Mammary epithelial cell (primary cell): Measurements from ENCODE around the gene RYR2.

Source experiments
- EZH2 ChIP-seq: IDR thresholded peaks from 2 replicates; pipeline ENCODE4 v1.6.1; 2012; ENCODE audit warnings: low read length, inconsistent platforms, borderline replicate concordance
- TF ChIP-seq, protein P1 (sequence below), 2 donors: IDR thresholded peaks in 1 of 2; conservative IDR thresholded peaks in 1 of 2; 2 replicates each; pipeline ENCODE4 v1.5.1; 2011 to 2012; ENCODE audit warnings: inconsistent platforms in 2 of 2, low read length in 2 of 2, mild to moderate bottlenecking in 2 of 2, control low read depth in 1 of 2, low read depth in 1 of 2; ENCODE audit not compliant: insufficient read depth in 1 of 2; ENCODE audit errors: extremely low read depth in 1 of 2

GRCh38 chr1:237730826-237731350, 688.9 kb downstream of the RYR2 start:
- TF ChIP-seq, protein P1, sequence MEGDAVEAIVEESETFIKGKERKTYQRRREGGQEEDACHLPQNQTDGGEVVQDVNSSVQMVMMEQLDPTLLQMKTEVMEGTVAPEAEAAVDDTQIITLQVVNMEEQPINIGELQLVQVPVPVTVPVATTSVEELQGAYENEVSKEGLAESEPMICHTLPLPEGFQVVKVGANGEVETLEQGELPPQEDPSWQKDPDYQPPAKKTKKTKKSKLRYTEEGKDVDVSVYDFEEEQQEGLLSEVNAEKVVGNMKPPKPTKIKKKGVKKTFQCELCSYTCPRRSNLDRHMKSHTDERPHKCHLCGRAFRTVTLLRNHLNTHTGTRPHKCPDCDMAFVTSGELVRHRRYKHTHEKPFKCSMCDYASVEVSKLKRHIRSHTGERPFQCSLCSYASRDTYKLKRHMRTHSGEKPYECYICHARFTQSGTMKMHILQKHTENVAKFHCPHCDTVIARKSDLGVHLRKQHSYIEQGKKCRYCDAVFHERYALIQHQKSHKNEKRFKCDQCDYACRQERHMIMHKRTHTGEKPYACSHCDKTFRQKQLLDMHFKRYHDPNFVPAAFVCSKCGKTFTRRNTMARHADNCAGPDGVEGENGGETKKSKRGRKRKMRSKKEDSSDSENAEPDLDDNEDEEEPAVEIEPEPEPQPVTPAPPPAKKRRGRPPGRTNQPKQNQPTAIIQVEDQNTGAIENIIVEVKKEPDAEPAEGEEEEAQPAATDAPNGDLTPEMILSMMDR (conservative IDR thresholded peaks at IDR 0.05 in 1 of 2, IDR thresholded peaks at IDR 0.05 in 1 of 2; ENCODE audit: extremely low read depth in 1 of 2, insufficient read depth in 1 of 2, low read depth in 1 of 2, low read length in 2 of 2): no peak
- no peak for TF ChIP-seq EZH2
